Measurements from ENCODE around the gene POU4F2.

Gene POU4F2

DNA sequence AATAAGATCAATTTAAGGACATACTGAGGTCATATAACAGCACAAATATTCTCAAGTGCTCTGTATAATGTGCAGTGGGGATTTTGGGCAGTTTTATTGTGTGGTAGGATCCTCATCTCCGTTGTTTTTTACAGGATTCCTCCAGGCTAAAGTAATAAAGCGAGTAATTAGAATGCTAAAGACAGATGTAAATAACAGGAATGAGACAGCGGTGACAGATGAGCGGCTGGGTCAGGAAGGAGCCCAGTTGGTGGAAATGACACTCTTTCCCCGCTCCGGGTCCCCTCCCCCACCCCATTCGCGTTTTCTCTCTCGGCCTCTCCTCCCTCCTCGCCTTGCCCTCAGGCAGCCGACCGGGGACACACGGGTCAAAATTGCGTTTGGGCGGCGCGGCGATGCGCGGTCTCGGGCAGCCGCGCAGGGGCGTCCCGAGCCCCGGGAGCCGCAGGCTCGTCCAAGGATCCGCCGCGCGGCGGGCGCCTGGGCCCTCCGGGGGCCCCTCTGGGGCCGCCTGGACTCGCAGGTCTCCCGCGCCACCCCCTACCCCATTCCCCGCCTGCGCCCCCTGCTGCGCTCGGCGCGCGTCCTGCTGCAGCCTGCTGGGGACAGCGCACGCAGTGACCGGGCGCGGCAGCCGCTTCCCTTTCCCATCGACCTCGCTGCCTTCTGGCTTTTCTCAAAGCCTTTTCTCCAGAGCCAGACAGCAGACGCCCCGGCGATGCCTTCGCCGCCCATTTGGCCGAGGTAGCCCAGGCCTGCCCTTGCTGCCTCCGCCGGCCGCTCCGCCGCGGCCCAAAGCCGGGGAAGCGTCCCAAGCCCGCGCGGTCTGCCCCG lies 16.2 kb downstream of the POU4F2 start:
- peak; percentile 82 for DNase-seq (ENCODE audit: low read depth, low spot score)

DNA sequence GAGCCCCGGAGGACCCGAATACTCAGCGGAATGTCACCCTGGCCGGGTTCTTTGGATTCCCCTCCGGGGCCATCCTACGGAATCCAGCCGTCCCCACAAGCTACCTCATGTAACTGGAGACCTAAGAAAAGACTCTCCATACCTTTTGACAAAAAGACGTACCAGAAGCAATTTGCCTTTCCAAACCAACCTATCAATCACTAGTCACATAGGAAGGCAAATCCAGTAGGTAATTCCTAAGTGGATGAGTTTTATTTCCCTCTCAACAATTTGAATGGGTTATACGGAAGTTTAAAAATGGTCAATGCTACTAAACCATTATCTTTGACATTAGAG lies 16.8 kb downstream of the POU4F2 start:
- peak; percentile 89 for DNase-seq (ENCODE audit: low read depth, low spot score)

DNA sequence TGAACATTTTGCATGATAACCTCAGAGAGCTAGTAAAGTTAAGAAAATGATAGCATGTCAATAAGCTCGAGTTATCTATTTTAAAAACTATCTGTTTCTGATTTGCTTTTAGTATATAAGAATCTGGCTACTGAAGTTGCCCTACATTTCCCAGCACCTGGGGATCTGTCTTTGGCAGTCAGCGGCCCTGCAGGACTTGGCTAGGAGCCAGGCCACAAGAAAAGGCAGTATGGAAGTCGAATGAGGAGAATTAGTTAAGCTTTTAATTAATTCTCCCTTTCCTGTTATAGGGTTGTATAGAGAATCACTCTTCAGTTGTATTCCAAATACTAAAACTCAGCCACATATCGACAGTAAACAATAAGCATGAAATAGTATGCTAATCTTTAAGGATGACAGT lies 22.7 kb downstream of the POU4F2 start:
- no peak for DNase-seq (ENCODE audit: low read depth, low spot score)

DNA sequence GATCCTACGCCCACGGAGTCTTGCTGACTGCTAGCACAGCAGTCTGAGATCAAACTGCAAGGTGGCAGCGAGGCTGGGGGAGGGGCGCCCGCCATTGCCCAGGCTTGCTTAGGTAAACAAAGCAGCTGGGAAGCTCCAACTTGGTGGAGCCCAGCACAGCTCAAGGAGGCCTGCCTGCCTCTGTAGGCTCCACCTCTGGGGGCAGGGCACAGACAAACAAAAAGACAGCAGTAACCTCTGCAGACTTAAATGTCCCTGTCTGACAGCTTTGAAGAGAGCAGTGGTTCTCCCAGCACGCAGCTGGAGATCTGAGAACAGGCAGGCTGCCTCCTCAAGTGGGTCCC lies 25.2 kb downstream of the POU4F2 start:
- DNase-seq (ENCODE audit: low read depth, low spot score): peak; percentile 34

DNA sequence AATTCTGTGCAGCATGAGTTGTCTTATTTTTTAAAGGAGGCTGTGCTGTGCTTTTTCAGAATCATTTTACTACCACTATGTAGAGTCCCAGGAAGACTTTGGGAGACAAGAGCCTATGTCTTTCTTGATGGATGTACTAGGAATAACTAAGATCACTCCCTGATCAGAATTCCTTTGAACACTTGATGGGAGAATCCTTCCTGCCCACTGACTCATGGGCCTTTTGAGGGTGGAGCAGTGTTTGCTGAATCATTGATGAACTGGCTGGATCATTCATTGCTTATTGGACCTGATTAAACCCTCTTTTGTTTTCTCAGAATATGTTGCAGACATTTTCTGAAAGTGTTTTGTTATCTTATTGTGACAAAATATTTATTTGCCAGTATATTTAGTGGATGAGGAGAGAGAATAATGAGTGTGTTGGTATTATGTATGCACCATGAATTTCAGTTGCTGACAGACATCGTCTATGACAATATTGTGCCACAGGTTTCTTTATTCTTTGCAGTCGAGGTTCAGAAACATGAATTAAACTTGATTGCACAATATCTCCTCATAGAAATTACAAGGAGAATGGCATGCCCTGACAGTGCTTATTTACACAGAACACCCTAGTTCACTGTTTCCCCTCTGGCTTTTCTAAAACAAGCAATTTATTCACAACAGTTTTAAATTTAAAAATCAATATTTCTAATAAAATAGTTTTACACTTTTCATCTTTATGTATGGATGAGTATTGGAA lies 36.3 kb downstream of the POU4F2 start:
- DNase-seq (ENCODE audit: low read depth, low spot score): no peak

All from ELF-1 (cell line).